Calu3 (cell line): ENCODE measurements around the gene TBKBP1. TPM values are rescaled to one million over a fixed set of nuclear protein-coding genes. Genes with fewer than 3 reads are reported as not detected.

Experiments used
- BruUV-seq: library from RNA; stranded (reverse); fragments of 400-500 nt; replicated peaks from 2 replicates; lab custom pipeline; 2021; lab: Mats Ljungman, UMichigan
- CTCF ChIA-PET: fragments of 300-600 bp; sonication (Branson Sonifier 250); formaldehyde crosslinking; loops from one replicate; lab custom pipeline; 2022; ENCODE audit warnings: antibody characterized with exemption; lab: Charles Lee
- DNase-seq: peaks from one replicate; pipeline ENCODE4 v3.0.0; 2022
- H3K27ac Mint-ChIP-seq: one replicate; pipeline ENCODE4 v1.8.0; 2022; ENCODE audit warnings: mixed read lengths; ENCODE audit not compliant: unreplicated experiment
- H3K27me3 Mint-ChIP-seq: one replicate; pipeline ENCODE4 v1.8.0; 2022; ENCODE audit warnings: mixed read lengths; ENCODE audit not compliant: unreplicated experiment
- H3K36me3 Mint-ChIP-seq: one replicate; pipeline ENCODE4 v1.8.0; 2022; ENCODE audit warnings: mild to moderate bottlenecking, moderate library complexity, mixed read lengths; ENCODE audit not compliant: insufficient read depth, unreplicated experiment
- H3K4me1 Mint-ChIP-seq: one replicate; pipeline ENCODE4 v1.8.0; 2022; ENCODE audit warnings: mild to moderate bottlenecking, low read depth, mixed read lengths; ENCODE audit not compliant: unreplicated experiment
- H3K4me3 Mint-ChIP-seq: one replicate; pipeline ENCODE4 v1.8.0; 2022; ENCODE audit warnings: mild to moderate bottlenecking, low read depth, moderate library complexity, mixed read lengths; ENCODE audit not compliant: unreplicated experiment
- H3K9me3 Mint-ChIP-seq: one replicate; pipeline ENCODE4 v1.8.0; 2022; ENCODE audit warnings: low read depth, mixed read lengths; ENCODE audit not compliant: unreplicated experiment
- CTCF ChIP-seq: fragments of 200-600 bp; IDR thresholded peaks from one replicate; pipeline ENCODE4 v1.8.0; 2022; ENCODE audit warnings: antibody characterized with exemption; ENCODE audit not compliant: unreplicated experiment
- intact Hi-C: fragments of 100-400 bp; cut with micrococcal nuclease; formaldehyde crosslinking; loops from one replicate; pipeline ENCODE4 v1.10.0; 2022; ENCODE audit not compliant: unreplicated experiment
- total RNA-seq: library from RNA; stranded (reverse); gene quantifications from 2 replicates; pipeline ENCODE4 v1.2.3, GENCODE V29; 2022

Gene TBKBP1
- total RNA-seq, 1 experiment from 2014 or later = 6.4 TPM

- BruUV-seq = no TSS peak
- no peaks in the 10 kb centered on the region for H3K9me3 Mint-ChIP-seq
- H3K4me1 Mint-ChIP-seq = peaks cover 28% of the 10 kb centered on the region
- no peak overlapping the region for H3K4me3 Mint-ChIP-seq
- H3K36me3 Mint-ChIP-seq = no peaks in the 10 kb centered on the region
- peaks cover 100% of the 10 kb centered on the region for H3K27me3 Mint-ChIP-seq
- TF ChIP-seq CTCF = no peak
- no peak for DNase-seq
- CTCF ChIA-PET = interaction anchor here (1.4 kb wide), 1 partner anchor 18 kb away, joined by 6 read pairs; the partner anchor contains the start of gene TBX21
- no peak overlapping the region for H3K27ac Mint-ChIP-seq
- intact Hi-C loops = no loop called here
These were observed 20.9 kb downstream of the TBKBP1 start for GRCh38 chr17:47714773-47715396.

GRCh38 chr17:47715669-47716325, 21.8 kb downstream of the TBKBP1 start:
- Mint-ChIP-seq H3K4me3 (no peak overlapping the region), H3K4me1 (peaks cover 28% of the 10 kb centered on the region), H3K36me3 (no peaks in the 10 kb centered on the region), H3K9me3 (no peaks in the 10 kb centered on the region), H3K27ac (no peak overlapping the region), H3K27me3 (peaks cover 100% of the 10 kb centered on the region)
- CTCF ChIA-PET = interaction anchor here (1.4 kb wide), 1 partner anchor 17 kb away, joined by 6 read pairs; the partner anchor contains the start of gene TBX21
- BruUV-seq = no TSS peak
- intact Hi-C loops = no loop called here
- TF ChIP-seq CTCF = no peak
- DNase-seq = no peak

- Mint-ChIP-seq H3K4me3 (no peak overlapping the region), H3K4me1 (peaks cover 28% of the 10 kb centered on the region), H3K27me3 (peaks cover 100% of the 10 kb centered on the region), H3K9me3 (no peaks in the 10 kb centered on the region), H3K27ac (no peak overlapping the region), H3K36me3 (no peaks in the 10 kb centered on the region)
- no peak for TF ChIP-seq CTCF
- no TSS peak for BruUV-seq
- intact Hi-C loops = no loop called here
- no peak for DNase-seq
- CTCF ChIA-PET = interaction anchor here (1.4 kb wide), 1 partner anchor 16 kb away, joined by 6 read pairs; the partner anchor contains the start of gene TBX21
These were observed 22.4 kb downstream of the TBKBP1 start for GRCh38 chr17:47716375-47716774.

- no peaks in the 10 kb centered on the region for H3K9me3 Mint-ChIP-seq
- H3K27me3 Mint-ChIP-seq = peaks cover 100% of the 10 kb centered on the region
- intact Hi-C loops = no loop called here
- no peak for DNase-seq
- peaks cover 28% of the 10 kb centered on the region for H3K4me1 Mint-ChIP-seq
- CTCF ChIA-PET = interaction anchor here (1.6 to 2.1 kb wide), 2 partner anchors 17 to 23 kb away, joined by 6 to 9 read pairs; partner anchors contain the start of gene TBKBP1
- no peak overlapping the region for H3K4me3 Mint-ChIP-seq
- H3K36me3 Mint-ChIP-seq = peaks cover 4% of the 10 kb centered on the region
- BruUV-seq = no TSS peak
- peak; percentile 51 for TF ChIP-seq CTCF
- H3K27ac Mint-ChIP-seq = no peak overlapping the region
These were observed 23.3 kb downstream of the TBKBP1 start for GRCh38 chr17:47717261-47717697.
